NCI-H1092 treated with DMSO at 0.1 percent for 48 hours (cell line): ENCODE measurements around the gene GAB2.
"Not testable (repeated sequence)": the region's sequence is repeated elsewhere in the genome, so short reads cannot be mapped to it uniquely, and the experiment has no call there.

Experiments used
- DNase-seq: peaks from one replicate; lab custom pipeline; 2025; lab: John Stamatoyannopoulos, UW

The GAB2 gene

DNA sequence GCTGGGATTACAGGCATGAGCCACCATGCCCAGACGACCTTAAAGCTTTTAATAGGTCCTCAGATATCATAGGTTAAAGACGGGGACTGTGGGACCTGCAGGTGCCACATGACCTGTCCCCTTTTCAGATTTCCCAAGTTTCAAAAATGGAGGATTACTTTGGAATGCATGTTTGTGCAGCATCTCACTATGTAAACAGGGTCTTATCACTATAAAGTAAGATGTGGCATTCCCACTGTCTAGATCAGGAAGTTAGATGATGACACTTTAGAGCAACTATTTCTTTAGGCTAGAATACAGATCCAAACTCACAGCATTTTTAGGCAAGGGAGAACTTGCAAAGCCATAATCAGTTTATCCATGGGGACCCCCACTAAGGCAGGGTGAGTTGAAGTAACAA lies 136.1 kb downstream of the GAB2 start:
- DNase-seq: no peak

DNA sequence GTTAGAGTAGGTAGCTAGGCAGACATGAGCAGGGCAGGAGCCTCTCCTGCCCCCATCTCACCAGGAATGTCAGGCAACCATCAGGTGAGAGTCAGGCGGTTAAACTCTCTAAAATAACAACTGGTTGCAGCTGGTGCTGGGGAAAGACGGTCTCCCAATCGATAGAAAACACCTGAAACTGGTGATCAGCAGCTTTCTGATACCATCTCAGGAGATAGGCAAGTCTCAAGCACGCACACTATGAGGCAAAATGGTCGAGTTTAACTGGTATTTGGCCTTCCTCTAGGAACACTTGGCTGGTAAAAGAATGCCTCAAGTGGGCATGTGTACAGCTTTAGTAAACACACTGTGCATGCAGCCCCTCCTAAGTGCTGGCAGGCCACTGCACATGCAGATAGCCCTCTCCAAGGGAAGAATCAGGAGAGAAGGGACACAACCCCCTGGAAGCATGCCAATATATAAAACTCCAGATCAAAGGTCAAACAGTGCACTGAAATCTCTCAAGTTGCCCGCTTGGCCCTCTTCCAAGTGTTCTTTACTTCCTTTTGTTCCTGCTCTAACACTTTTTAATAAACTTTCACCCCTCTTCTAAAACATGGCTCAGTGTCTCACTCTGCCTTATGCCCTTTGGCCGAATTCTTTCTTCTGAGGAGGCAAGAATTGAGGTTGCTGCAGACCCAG lies 140.2 kb downstream of the GAB2 start:
- peak; percentile 4 for DNase-seq

GRCh38 chr11:78276311-78276710 lies 141.3 kb downstream of the GAB2 start:
- no peak for DNase-seq

GRCh38 chr11:78274739-78275138 lies 142.9 kb downstream of the GAB2 start:
- no peak for DNase-seq

DNA sequence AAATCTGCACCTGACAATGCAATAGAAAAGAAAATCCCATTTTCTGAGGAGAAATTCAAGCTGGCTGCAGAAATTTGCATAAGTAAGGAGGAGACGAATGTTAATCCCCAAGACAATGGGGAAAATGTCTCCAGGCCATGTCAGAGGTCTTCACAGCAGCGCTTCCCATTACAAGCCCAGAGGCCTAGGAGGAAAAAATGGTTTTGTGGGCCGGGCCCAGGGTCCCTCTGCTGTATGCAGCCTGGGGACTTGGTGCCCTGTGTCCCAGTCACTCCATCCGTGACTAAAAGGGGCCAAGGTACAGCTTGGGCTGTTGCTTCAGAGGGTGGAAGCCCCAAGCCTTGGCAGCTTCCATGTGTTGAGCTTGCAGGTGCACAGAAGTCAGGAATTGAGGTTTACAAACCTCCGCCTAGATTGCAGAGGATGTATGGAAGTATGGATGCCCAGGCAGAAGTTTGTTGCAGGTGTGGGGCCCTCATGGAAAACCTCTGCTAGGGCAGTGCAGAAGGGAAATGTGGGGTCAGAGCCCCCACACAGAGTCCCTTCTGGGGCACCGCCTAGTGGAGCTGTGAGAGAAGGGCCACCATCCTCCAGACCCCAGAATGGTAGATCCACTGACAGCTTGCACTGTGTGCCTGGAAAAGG lies 144.9 kb downstream of the GAB2 start:
- not testable (repeated sequence) for DNase-seq

GRCh38 chr11:78271801-78272200 lies 145.8 kb downstream of the GAB2 start:
- DNase-seq: not testable (repeated sequence)

- DNase-seq: no peak
Measured at GRCh38 chr11:78270971-78271370, 146.6 kb downstream of the GAB2 start.

GRCh38 chr11:78269806-78270205 lies 147.8 kb downstream of the GAB2 start:
- DNase-seq: no peak

DNA sequence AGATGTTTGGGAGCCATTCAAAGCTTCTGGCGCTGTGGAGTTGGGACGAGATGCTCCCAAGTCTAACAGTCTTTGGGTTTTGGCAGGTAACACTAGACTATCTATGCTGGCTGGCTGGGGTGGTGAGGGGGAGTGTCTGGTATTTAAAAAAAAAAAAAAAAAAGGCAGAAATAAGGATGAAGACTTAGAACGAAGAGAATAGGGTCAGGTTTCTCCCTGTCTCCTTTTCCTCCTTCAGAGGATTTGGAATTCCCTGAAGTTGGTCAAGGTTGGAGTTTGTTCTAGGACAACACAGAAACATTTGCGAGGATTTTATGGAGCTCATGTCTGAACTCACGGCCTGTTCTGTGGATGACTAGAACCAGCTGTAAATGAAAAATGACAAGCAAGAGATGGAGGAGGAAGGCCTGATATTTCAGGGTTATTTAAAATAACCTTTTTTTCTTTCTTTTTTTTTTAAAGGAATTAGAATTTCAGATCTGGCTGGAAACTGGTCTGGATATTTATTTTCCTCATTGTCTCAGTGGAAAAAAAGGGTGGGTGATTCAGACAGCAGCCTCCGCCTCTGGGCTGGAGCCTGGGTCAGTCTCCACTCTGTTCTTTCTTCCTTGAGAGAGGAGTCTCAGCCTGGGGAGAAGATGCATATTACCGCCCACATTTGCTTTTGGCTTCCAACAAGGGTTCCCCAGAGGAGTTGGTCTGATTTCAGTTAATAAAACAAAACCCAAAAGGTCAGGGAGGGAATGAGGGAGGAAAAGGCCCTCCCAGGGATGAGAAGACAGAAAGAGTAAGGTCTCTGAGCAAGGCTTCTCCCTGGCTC lies 148.8 kb downstream of the GAB2 start:
- DNase-seq: no peak

DNA sequence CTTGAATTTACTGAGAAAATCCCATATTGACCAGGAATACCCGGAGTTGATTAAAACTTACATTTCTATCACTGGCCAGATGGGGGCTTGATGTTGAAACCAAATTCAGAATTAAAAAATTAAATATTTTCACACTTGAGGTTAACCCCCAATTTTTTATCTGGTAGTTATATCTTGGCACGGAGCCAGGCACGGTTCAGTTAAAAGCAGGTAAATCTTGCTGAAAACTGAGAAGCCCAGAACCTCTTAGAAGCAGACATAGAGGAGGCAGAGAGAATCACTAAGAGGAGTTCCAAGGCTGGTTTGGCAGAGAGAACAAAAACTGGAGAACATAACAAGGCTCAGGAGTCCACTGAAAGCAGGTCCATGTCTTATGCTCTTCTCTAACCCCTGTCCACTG lies 151.2 kb downstream of the GAB2 start:
- DNase-seq: no peak

DNA sequence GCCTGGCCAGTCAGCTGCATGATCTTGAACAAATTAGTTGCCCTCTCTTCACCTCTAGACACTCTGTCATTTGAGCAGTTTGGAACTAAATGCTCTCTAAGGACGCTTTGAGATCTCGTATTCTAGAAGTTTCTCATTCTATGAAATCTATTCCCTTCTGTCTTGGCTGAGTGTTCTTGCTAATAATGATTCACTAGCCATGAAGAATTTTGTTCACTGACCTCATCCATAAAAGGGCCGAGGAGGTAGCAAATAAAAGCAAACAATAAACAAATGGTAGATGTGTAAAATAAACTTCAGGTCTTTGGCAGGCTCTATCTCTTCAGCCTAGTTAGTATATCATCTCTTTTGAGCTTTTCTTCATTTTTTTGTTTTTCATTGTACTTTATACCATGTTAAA lies 152.3 kb downstream of the GAB2 start:
- DNase-seq: no peak

DNA sequence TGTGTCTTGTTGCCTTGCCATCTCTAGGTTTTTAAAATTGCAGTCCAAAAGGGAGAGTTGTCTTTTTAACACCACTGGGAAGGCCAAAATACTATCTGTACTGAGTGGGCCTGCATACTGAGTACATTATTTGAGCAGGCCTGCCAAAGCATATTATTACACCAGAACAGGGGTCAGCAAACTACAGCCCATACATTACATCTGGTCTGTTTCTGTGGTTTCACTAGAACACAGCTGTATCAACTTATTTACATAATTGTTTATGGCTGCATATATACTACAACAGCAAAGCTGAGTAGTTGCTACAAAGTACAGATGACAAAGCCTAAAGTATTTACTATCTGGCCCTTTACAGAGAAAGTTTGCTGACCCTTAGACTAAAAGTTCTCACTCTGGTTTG lies 154.9 kb downstream of the GAB2 start:
- DNase-seq: no peak

DNA sequence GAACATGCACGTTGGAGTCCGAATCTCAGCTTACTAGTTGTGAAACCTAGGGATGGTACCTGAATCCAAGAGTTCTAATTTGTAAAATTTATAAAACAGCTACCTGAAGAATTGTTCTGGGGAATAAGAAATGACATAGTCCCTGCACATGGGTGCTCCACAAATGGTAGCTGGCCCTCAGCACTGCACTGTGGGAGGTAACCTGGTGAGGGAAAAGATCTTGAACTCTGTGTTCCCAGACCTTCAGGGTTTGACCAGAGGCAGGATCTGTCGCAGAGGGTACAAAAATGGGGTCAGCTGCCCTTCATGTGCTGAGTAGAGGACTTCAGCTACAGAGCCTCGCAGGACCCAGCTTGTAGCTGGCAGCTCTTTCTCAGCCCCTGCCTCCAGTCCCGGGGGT lies 155.4 kb downstream of the GAB2 start:
- no peak for DNase-seq

- no peak for DNase-seq
Measured at GRCh38 chr11:78261828-78262227, 155.8 kb downstream of the GAB2 start.

DNA sequence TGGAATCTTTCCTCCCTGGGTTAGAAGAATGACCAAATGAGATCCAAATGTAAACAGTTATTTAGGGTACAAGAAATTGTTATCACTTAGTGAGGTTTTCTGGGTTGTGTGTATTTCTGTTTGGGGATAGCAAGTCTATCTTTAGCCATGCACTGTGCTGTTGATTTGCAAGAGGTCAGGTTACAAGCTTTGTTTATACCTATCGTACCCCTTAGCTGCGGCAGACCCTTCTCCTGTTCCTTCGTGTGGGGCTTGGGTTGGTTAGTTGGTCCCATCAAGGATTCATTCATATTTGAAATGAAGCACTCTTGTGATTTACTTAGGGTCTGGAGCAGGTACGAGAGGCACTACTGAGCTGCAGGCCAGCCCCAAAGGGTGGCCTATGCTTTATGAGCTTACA lies 156.3 kb downstream of the GAB2 start:
- DNase-seq: no peak

- no peak for DNase-seq
Measured at GRCh38 chr11:78259777-78260487, 157.7 kb downstream of the GAB2 start.

DNA sequence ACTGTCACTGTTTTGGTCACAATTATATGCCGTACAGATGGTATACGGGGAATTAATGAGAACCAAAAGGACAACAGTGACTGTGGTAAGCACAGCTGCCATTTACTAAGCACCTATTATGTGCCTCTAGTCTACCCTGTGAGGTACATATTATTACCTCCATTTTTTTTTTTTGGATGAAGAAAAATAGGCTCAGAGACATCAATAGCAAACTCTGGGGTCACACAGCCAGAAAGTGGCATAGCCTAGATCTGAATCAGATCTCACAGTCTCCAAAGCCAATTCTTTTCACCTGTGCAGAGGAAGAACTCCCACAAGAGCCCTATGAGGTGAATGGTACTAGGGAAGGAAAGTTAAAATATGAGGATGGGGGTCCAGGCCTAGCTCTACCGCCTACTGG lies 160.0 kb downstream of the GAB2 start:
- DNase-seq: no peak

DNA sequence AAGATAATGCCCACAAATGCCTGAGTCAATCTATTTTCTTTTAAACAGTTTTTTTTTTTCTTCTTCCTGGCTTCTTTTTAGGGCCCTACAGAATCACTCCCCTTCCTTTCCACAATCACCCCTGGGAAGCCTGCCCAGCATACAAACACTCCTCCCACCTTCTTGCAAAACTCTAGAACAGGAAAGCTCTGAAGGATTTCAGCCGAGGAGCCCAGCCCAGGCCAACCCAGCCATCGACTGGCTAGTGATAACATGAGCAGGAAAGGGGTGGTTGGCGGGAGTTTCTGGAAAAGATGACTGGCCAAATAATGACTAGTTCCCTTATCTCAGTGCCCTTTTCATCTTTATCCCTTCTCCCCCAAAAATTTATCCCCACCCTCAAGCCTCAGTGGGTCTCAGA lies 160.7 kb downstream of the GAB2 start:
- no peak for DNase-seq

GRCh38 chr11:78255919-78256318 lies 161.7 kb downstream of the GAB2 start:
- no peak for DNase-seq

GRCh38 chr11:78254268-78254667 lies 163.4 kb downstream of the GAB2 start:
- no peak for DNase-seq

DNA sequence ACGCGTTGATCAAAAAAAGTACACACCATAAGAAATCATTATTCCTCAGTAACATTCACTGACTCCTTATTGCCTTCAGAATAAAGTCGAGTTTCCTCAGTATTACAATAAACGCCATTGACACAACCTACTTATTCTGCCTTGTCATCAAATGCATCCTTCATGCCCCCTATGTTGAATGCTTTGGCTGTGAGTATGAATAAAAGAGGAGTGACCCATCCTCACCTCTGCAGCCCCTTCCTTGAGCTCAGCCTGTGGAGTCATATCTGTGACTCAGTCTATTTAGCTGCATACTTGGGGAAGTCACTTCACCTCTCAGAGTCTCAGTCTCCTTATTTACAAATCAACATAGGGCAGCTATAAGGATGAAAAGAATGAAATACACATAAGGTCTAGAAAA lies 163.8 kb downstream of the GAB2 start:
- no peak for DNase-seq

- DNase-seq: no peak
Measured at GRCh38 chr11:78251083-78251775, 166.4 kb downstream of the GAB2 start.
